Heart right ventricle (tissue), 16 donors: ENCODE data around the gene ZNF532. TPM values are rescaled to one million over a fixed set of nuclear protein-coding genes. Genes with fewer than 3 reads are reported as not detected.

Experiments used
- ATAC-seq, 8 donors: fragments of 200-7000 bp; cut with Tn5 transposase; one replicate each; pipeline ENCODE4 v1.9.1; 2020; ENCODE audit warnings: mild to moderate bottlenecking in 8 of 8, moderate library complexity in 8 of 8, moderate number of reproducible peaks in 1 of 8
- DNase-seq, 2 donors: peaks; one replicate each; pipeline ENCODE4 v3.0.0-alpha.2; 2020
- H3K27ac ChIP-seq, 10 donors: fragments of 200-600 bp; sonication (generic) in 2 of 10; one replicate each; pipeline versions ENCODE4 v1.5.0 to v1.8.0; 2020 to 2022; ENCODE audit warnings: mild to moderate bottlenecking in 3 of 10
- H3K27me3 ChIP-seq, 7 donors: fragments of 200-600 bp; one replicate each; pipeline ENCODE4 v1.8.0; 2021 to 2022; ENCODE audit warnings: mild to moderate bottlenecking in 2 of 7
- H3K36me3 ChIP-seq, 9 donors: fragments of 200-600 bp; sonication (generic) in 1 of 9; one replicate each; pipeline versions ENCODE4 v1.5.0 to v1.8.0; 2020 to 2022; ENCODE audit warnings: mild to moderate bottlenecking in 2 of 9
- H3K4me1 ChIP-seq, 9 donors: fragments of 200-600 bp; sonication (generic) in 1 of 9; one replicate each; pipeline versions ENCODE4 v1.5.0 to v1.8.0; 2020 to 2022; ENCODE audit warnings: mild to moderate bottlenecking in 4 of 9
- H3K4me3 ChIP-seq, 10 donors: fragments of 200-600 bp; sonication (generic) in 2 of 10; one replicate each; pipeline versions ENCODE4 v1.5.0 to v1.8.0; 2020 to 2022; ENCODE audit warnings: mild to moderate bottlenecking in 7 of 10, moderate library complexity in 2 of 10
- H3K9me3 ChIP-seq, 11 donors: fragments of 200-600 bp in 10 of 11; sonication (generic) in 2 of 11; one replicate each; pipeline versions ENCODE4 v1.5.0 to v1.8.0; 2013 to 2022; ENCODE audit warnings: mild to moderate bottlenecking in 2 of 11, control low read depth in 1 of 11, moderate library complexity in 1 of 11
- WGBS, 2 donors: extraction: QIAGEN DNeasy Blood & Tissue Kit; methylation state at CpG; one replicate each; pipeline ENCODE4 v1.1.7; 2013; ENCODE audit warnings: inconsistent platforms in 1 of 2; 5-methylcytosine and 5-hydroxymethylcytosine counted together
- intact Hi-C, 10 donors: fragments of 100-400 bp; cut with DNase I; formaldehyde crosslinking; loops; one replicate each; pipeline versions ENCODE4 v1.11.1 to v1.14.2; 2022
- polyA plus RNA-seq, 2 donors: library from polyadenylated mRNA; stranded (reverse); fragments of 200-250 nt; gene quantifications; one replicate each; pipeline ENCODE4 v1.2.3, GENCODE V29; 2013
- total RNA-seq, 10 donors: library from RNA; stranded (reverse); fragmentation: NEBNext Ultra II Directional in 3 of 10; extraction: Animal tissue kit (Norgen Biotek cat#: 25700) in 3 of 10; gene quantifications; one replicate each; pipeline versions ENCODE4 v1.2.1 to v1.2.4, GENCODE V29; 2021 to 2023
- TF ChIP-seq, protein P1 (sequence below), 9 donors: fragments of 200-600 bp; sonication (generic) in 2 of 9; IDR thresholded peaks; one replicate each; pipeline versions ENCODE4 v1.5.0 to v1.8.0; 2021 to 2022; ENCODE audit warnings: antibody characterized with exemption in 9 of 9, mild to moderate bottlenecking in 5 of 9, moderate library complexity in 1 of 9
- donor health status: Arrhythmogenic right ventricular cardiomyopathy.
- donor health status: ischemic (EF 13 %, LVEDD 7.1; RV severe dilation, severe dysfunction).
- donor health status: healthy with polysubstance abuse.
- donor health status: DM: no; HTN: yes; CAD: no.
- donor health status: DM: no; HTN: no; CAD: no.
- donor health status: ischemic (EF 25% LVEDD 6.9; RV normal size, moderate dysfunction).
- donor health status: ischemic (EF 25% LVEDD 5.7; RV mildly dilated, moderate dysfunction).
- donor health status: healthy.
- donor health status: DM: yes; HTN: yes; CAD: no.
- donor health status: Ischemic cardiomyopathy.
- donor health status: ischemic (EF 35%, LVEDD 5.7; RV mildly dilated, moderate dysfunction).
- donor health status: nonischemic (EF 11% LVEDD 7.7; RV severe dilation, severe dysfunction).
- donor health status: DM: yes; HTN: yes; CAD: no.
- donor health status: PGD.
- donor health status: ischemic (EF 29% LVEDD 5.4; RV normal size, mild dysfunction).
- donor health status: nonischemic (EF 23%, LVEDD 6.1; RV moderate dilation, normal function).

ZNF532 gene
- total and polyA plus RNA-seq, 12 donors, result 13.8 to 71.4 (median 64.6) TPM

DNA sequence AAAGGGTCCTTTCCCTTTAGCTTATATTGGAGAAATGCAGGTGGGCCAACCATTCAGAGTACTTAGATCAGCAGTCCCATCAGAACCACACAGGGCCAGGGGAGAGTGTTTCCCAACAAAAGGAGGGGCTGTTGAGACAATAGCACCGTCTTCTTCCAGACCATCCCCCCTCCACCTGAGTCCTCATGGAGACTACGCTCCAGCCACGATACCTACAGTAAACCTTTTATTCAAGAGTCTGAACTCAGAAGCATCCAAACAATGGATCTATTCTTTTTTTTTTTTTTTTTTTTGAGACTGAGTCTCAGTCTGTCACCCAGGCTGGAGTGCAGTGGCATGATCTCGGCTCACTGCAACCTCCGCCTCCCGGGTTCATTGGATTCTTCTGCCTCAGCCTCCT is 25.7 kb upstream of the ZNF532 start:
- Histone ChIP-seq H3K4me3 (no peak overlapping the region), H3K36me3 (no peaks in the 10 kb centered on the region), H3K4me1 (peaks cover 0 to 21% (median 3%) of the 10 kb centered on the region in 9 donors), H3K27ac (no peak overlapping the region), H3K9me3 (no peaks in the 10 kb centered on the region), H3K27me3 (no peaks in the 10 kb centered on the region)
- 98% methylated on average over 6 of the region's 6 CpGs for WGBS, 2 donors
- TF ChIP-seq, protein P1, sequence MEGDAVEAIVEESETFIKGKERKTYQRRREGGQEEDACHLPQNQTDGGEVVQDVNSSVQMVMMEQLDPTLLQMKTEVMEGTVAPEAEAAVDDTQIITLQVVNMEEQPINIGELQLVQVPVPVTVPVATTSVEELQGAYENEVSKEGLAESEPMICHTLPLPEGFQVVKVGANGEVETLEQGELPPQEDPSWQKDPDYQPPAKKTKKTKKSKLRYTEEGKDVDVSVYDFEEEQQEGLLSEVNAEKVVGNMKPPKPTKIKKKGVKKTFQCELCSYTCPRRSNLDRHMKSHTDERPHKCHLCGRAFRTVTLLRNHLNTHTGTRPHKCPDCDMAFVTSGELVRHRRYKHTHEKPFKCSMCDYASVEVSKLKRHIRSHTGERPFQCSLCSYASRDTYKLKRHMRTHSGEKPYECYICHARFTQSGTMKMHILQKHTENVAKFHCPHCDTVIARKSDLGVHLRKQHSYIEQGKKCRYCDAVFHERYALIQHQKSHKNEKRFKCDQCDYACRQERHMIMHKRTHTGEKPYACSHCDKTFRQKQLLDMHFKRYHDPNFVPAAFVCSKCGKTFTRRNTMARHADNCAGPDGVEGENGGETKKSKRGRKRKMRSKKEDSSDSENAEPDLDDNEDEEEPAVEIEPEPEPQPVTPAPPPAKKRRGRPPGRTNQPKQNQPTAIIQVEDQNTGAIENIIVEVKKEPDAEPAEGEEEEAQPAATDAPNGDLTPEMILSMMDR (IDR thresholded peaks at IDR 0.05), result no peak
- ATAC-seq (no peak), DNase-seq (no peak)
- intact Hi-C loops, result no loop called here

DNA sequence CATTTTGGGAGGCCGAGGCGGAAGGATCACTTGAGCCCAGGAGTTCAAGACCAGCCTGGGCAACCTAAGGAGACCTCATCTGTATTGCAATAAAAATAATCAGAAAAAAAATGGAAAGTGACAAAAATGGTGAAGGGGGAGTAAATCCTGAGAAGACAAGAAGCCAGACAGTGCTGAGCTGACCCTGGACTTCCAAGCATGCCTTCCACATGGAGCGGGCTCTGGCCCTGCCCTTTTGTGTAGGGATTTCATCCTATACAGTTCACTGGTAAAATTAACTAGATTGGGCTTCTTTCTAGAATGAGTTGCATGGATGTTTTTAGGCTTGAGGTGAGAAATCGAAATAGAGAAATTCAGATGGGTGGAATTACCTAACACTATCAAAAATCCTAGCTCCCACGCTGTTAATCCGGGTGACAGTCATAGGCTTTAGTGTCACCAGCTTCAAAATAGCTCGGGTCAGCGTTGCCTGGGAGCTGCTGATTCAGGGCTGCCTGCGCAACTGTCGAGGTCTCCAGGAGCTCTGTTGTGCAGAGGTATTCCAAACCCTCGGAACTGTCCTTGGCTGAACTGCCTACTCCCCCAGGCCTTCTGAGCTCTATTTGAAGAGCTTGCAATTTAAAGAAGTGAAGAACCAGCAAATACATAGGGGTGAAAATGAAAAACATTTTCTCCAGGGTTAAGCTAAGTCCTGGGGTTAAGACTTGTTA is 21.5 kb upstream of the ZNF532 start:
- ATAC-seq (peak; percentile 65 to 96 (median 84)), DNase-seq (peak; percentile 48 to 60)
- intact Hi-C loops, result loop anchor here in 2 of 10 donors (5.0 kb wide), 1 partner anchor 51 kb away; no protein-coding TSS in a partner anchor
- Histone ChIP-seq H3K36me3 (no peaks in the 10 kb centered on the region), H3K4me3 (no peak overlapping the region), H3K9me3 (no peaks in the 10 kb centered on the region), H3K4me1 (peaks cover 0 to 47% (median 11%) of the 10 kb centered on the region in 9 donors), H3K27ac (peak overlapping the region in 6 of 10 donors; percentile 7 to 65 (median 53)), H3K27me3 (peaks cover 0 to 7% (median 0%) of the 10 kb centered on the region in 7 donors)
- TF ChIP-seq, protein P1 (IDR thresholded peaks at IDR 0.05), result no peak
- WGBS, 2 donors, result 60 to 75% methylated on average over 11 of the region's 11 CpGs

DNA sequence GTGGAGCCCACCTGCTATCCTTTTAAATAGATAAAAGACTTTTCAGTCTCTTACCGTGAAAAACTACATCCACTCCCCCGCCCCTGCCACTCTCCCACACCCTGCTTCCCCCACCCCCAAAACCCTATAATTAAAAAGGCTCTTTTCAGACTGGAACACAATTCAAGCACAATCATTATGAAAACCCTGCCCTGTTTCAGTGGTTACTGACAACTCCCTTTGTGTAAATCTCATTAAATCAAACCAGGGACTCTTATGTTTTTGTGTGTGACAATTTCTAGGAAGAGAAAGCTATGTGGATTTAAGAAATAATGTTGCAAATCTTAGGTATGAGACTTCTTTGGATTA is 21.0 kb upstream of the ZNF532 start:
- ATAC-seq (no peak), DNase-seq (no peak)
- Histone ChIP-seq H3K9me3 (no peaks in the 10 kb centered on the region), H3K27me3 (peaks cover 0 to 7% (median 0%) of the 10 kb centered on the region in 7 donors), H3K4me1 (peaks cover 0 to 43% (median 11%) of the 10 kb centered on the region in 9 donors), H3K4me3 (no peak overlapping the region), H3K27ac (peak overlapping the region in 6 of 10 donors; percentile 7 to 65 (median 52)), H3K36me3 (no peaks in the 10 kb centered on the region)
- TF ChIP-seq, protein P1 (IDR thresholded peaks at IDR 0.05), result no peak
- intact Hi-C loops, result loop anchor here in 2 of 10 donors (5.0 kb wide), 1 partner anchor 51 kb away; no protein-coding TSS in a partner anchor
- WGBS, 2 donors, result 81 to 83% methylated on average over 2 of the region's 2 CpGs

DNA sequence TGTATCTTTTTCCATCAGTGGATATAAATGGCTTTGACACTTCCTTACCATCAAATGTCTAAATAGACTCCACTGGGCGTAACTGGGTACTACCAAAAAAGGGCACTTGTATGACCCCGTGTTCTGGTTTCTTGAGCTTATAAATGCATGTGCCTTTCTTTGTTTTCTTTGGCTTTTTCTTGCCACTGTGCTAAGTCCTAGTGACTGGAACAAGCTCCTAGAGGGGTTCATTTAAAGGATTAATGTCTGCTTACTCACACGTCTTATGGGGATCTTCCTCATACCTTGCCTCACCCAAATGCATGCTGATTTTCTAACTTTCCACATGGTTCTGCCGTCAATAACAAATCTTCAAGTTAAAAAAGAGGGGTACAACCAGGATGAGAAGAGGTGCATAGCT is 19.8 kb upstream of the ZNF532 start:
- no peak for ATAC-seq
- WGBS, 2 donors, result 91 to 92% methylated on average over 4 of the region's 4 CpGs

More for the DNA sequence above, 19.8 kb upstream of the ZNF532 start:
- H3K9me3 ChIP-seq, result no peaks in the 10 kb centered on the region
- intact Hi-C loops, result loop anchor here in 2 of 10 donors (5.0 kb wide), 1 partner anchor 53 kb away; no protein-coding TSS in a partner anchor
- no peak overlapping the region for H3K4me3 ChIP-seq
- no peak overlapping the region for H3K27ac ChIP-seq
- TF ChIP-seq, protein P1 (IDR thresholded peaks at IDR 0.05), result no peak
- peaks cover 0 to 42% (median 11%) of the 10 kb centered on the region in 9 donors for H3K4me1 ChIP-seq
- H3K27me3 ChIP-seq, result peaks cover 0 to 7% (median 0%) of the 10 kb centered on the region in 7 donors
- no peaks in the 10 kb centered on the region for H3K36me3 ChIP-seq
- no peak for DNase-seq
